LNCaP clone FGC (cell line): ENCODE data around the gene P2RY11.

ENCODE experiments used
- DNase-seq: peaks from one replicate; pipeline ENCODE4 v3.0.0-alpha.2; 2011; ENCODE audit warnings: low read depth
- H3K4me3 ChIP-seq: 2 replicates; pipeline ENCODE4 v1.5.1; 2011; ENCODE audit warnings: mild to moderate bottlenecking, low read depth, low read length, control low read depth
- CTCF ChIP-seq: IDR thresholded peaks from 2 replicates; pipeline ENCODE4 v1.5.1; 2012; ENCODE audit warnings: mild to moderate bottlenecking; ENCODE audit not compliant: control insufficient read depth, insufficient read depth; ENCODE audit errors: extremely low read depth

The P2RY11 gene

GRCh38 chr19:10134040-10134439, 22.5 kb downstream of the P2RY11 start:
- DNase-seq = no peak
- TF ChIP-seq CTCF = no peak
- no peak overlapping the region for H3K4me3 ChIP-seq

- no peak for TF ChIP-seq CTCF
- DNase-seq = no peak
- no peak overlapping the region for H3K4me3 ChIP-seq
Observed at GRCh38 chr19:10135551-10136334, 24.2 kb downstream of the P2RY11 start.

GRCh38 chr19:10136936-10137335, 25.4 kb downstream of the P2RY11 start:
- no peak for DNase-seq
- TF ChIP-seq CTCF = no peak
- H3K4me3 ChIP-seq = no peak overlapping the region

GRCh38 chr19:10137751-10138682, 26.5 kb downstream of the P2RY11 start:
- TF ChIP-seq CTCF = no peak
- no peak for DNase-seq

GRCh38 chr19:10138879-10139795, 27.6 kb downstream of the P2RY11 start:
- no peak for DNase-seq
- no peak for TF ChIP-seq CTCF
- H3K4me3 ChIP-seq = no peak overlapping the region

More at GRCh38 chr19:10137751-10138682, 26.5 kb downstream of the P2RY11 start:
- no peak overlapping the region for H3K4me3 ChIP-seq

GRCh38 chr19:10139952-10140351, 28.5 kb downstream of the P2RY11 start:
- H3K4me3 ChIP-seq = no peak overlapping the region
- DNase-seq = no peak
- TF ChIP-seq CTCF = no peak
